Ovary (tissue), 9 donors: ENCODE results near the gene HSF4. TPM values are rescaled to one million over a fixed set of nuclear protein-coding genes. Genes with fewer than 3 reads are reported as not detected.

Experiments
- DNase-seq, 5 donors: peaks; one replicate each; pipeline ENCODE4 v3.0.0-alpha.2; 2019 to 2020
- H3K27ac ChIP-seq, 2 donors: fragments of 200-600 bp; one replicate each; pipeline versions ENCODE4 v1.5.1 to v1.8.0; 2019 to 2022
- H3K27me3 ChIP-seq: fragments of 200-600 bp; one replicate; pipeline ENCODE4 v1.8.0; 2022
- H3K36me3 ChIP-seq: fragments of 200-600 bp; sonication (generic); one replicate; pipeline ENCODE4 v1.5.1; 2019
- H3K4me1 ChIP-seq: one replicate; pipeline ENCODE4 v1.8.1; 2013; ENCODE audit warnings: mild to moderate bottlenecking, moderate library complexity; ENCODE audit not compliant: insufficient read depth
- H3K4me3 ChIP-seq: fragments of 200-600 bp; sonication (generic); one replicate; pipeline ENCODE4 v1.5.1; 2017
- H3K9me3 ChIP-seq, 2 donors: fragments of 200-600 bp in 1 of 2; sonication (generic) in 1 of 2; one replicate each; pipeline versions ENCODE4 v1.5.1 to v1.8.1; 2013 to 2019; ENCODE audit warnings: mild to moderate bottlenecking in 1 of 2, moderate library complexity in 1 of 2
- EP300 ChIP-seq: sonication (generic); formaldehyde crosslinking; IDR thresholded peaks from one replicate; pipeline ENCODE4 v1.6.1; 2017; ENCODE audit warnings: antibody characterized with exemption
- POLR2A ChIP-seq: fragments of 450-650 bp; IDR thresholded peaks from one replicate; pipeline ENCODE4 v1.6.1; 2017; ENCODE audit warnings: antibody characterized with exemption, mild to moderate bottlenecking, moderate library complexity
- WGBS, 3 donors: extraction: QIAGEN DNeasy Blood & Tissue Kit in 1 of 3; methylation state at CpG; one replicate each; pipeline versions ENCODE4 v1.1.5 to v1.1.7; 2013 to 2017; 5-methylcytosine and 5-hydroxymethylcytosine counted together
- intact Hi-C, 4 donors: fragments of 100-400 bp; cut with DNase I; formaldehyde crosslinking; loops; one replicate each; pipeline versions ENCODE4 v1.11.0 to v1.15.1; 2022 to 2023
- polyA plus RNA-seq, 2 donors: library from polyadenylated mRNA; stranded (reverse); fragments of 200-250 nt in 1 of 2; fragments of 350-450 nt in 1 of 2; fragmentation: Illumina TruSeq in 1 of 2; extraction: RNeasy Lipid Tissue Mini Kit (QIAGEN cat#74804) in 1 of 2; gene quantifications; one replicate each; pipeline ENCODE4 v1.2.3, GENCODE V29; 2013 to 2014
- total RNA-seq, 7 donors: library from RNA; depleted of rRNA in 2 of 7; stranded (reverse); fragments of >200 nt in 2 of 7; fragmentation: NEBNext Ultra II Directional in 3 of 7; extraction: Animal tissue kit (Norgen Biotek cat#: 25700) in 3 of 7; gene quantifications; one replicate each; pipeline versions ENCODE4 v1.1.0 to v1.2.4, GENCODE V29; 2016 to 2023
- TF ChIP-seq, protein P1 (sequence below), 3 donors: fragments of 450-650 bp in 2 of 3; fragments of 200-600 bp in 1 of 3; IDR thresholded peaks; one replicate each; pipeline versions ENCODE4 v1.5.1 to v1.8.0; 2016 to 2022; ENCODE audit warnings: antibody characterized with exemption in 3 of 3, mild to moderate bottlenecking in 1 of 3
- donor health status: DM: no; HTN: no; CAD: no; lungs with moderate emphysema.
- donor health status: DM: no; HTN: no; CAD: no.
- donor health status: Bipolar disorder and iron deficiency.
- donor health status: DM: yes; HTN: yes; CAD: no.
- donor health status: DM: no; HTN: no; CAD: no.
- donor health status: DM: yes; HTN: yes; CAD: no.

The HSF4 gene
- total and polyA plus RNA-seq, 9 donors: 9.9 to 115 (median 69.6) TPM

DNA sequence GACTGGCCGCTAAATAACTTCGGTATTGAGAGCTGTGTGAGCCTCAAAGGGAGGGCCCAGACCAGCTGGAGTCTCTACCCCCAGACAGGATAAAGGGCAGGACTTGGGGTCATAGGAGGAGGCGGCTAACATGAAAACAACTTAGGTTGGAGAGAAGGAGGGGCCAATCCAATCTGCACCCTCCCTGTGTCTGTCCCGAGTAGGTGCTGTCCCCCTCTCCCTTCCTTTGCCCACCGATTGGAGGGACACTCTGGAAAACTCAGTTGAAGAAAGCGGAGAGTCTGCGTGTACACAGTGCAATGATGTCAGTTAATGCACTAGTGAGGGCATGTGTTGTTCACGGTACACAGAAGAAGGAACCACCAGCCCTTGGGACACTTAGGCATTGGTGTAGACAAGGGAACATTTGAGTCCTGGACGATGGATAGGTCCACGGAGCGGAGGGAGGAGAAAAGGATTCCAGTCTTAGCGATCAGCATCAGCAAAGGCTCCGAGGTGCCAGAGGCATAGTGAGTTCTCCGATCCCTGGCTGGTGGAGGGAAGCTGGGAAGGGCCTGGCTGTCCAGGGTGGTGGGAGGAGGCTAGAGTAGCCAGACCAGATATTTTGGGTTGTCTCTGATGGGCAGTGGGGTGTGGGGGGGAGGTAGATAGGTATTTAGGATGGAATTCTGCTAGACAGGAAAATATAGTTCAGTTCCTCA, 6.6 kb downstream of the HSF4 start:
- 36 to 39% (median 39%) methylated on average over 14 of the region's 14 CpGs for WGBS, 3 donors
- Histone ChIP-seq H3K9me3 (no peaks in the 10 kb centered on the region), H3K27me3 (no peaks in the 10 kb centered on the region), H3K4me1 (peaks cover 10% of the 10 kb centered on the region), H3K36me3 (no peaks in the 10 kb centered on the region), H3K4me3 (peak overlapping the region; percentile 49), H3K27ac (peak overlapping the region; percentile 13 to 87)
- DNase-seq: peak in 1 of 5 donors; percentile 38
- TF ChIP-seq, protein P1, sequence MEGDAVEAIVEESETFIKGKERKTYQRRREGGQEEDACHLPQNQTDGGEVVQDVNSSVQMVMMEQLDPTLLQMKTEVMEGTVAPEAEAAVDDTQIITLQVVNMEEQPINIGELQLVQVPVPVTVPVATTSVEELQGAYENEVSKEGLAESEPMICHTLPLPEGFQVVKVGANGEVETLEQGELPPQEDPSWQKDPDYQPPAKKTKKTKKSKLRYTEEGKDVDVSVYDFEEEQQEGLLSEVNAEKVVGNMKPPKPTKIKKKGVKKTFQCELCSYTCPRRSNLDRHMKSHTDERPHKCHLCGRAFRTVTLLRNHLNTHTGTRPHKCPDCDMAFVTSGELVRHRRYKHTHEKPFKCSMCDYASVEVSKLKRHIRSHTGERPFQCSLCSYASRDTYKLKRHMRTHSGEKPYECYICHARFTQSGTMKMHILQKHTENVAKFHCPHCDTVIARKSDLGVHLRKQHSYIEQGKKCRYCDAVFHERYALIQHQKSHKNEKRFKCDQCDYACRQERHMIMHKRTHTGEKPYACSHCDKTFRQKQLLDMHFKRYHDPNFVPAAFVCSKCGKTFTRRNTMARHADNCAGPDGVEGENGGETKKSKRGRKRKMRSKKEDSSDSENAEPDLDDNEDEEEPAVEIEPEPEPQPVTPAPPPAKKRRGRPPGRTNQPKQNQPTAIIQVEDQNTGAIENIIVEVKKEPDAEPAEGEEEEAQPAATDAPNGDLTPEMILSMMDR (IDR thresholded peaks at IDR 0.05): no peak
- TF ChIP-seq POLR2A (no peak), EP300 (no peak)
- intact Hi-C loops: no loop called here

DNA sequence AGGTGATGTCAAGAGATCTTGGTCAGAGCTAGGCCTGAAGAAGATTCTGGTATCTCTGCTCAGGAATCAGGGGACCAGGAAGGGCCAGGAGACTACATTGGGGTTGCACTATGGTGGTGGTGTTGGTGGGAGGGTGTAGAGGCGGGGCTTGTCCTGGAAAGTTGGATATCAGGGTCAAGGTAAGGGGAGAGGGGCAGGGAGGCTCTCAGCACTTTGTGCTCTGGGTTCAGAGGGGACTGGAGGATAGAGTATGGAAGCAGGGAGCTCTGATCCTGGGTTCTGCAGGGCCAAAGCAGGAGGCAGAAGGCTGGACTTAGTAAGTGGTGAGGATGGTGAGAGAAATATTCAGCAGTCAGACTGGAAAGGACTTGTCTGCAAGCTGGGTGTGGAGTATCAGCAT, 8.8 kb downstream of the HSF4 start:
- Histone ChIP-seq H3K9me3 (no peaks in the 10 kb centered on the region), H3K27me3 (no peaks in the 10 kb centered on the region), H3K36me3 (no peaks in the 10 kb centered on the region), H3K4me3 (no peak overlapping the region), H3K4me1 (peaks cover 12% of the 10 kb centered on the region), H3K27ac (no peak overlapping the region)
- WGBS, 3 donors: 87 to 95% (median 89%) methylated on average over 1 of the region's 1 CpG
- intact Hi-C loops: no loop called here
- no peak for TF ChIP-seq POLR2A
- TF ChIP-seq EP300: no peak
- TF ChIP-seq, protein P1 (IDR thresholded peaks at IDR 0.05): no peak
- DNase-seq: no peak

DNA sequence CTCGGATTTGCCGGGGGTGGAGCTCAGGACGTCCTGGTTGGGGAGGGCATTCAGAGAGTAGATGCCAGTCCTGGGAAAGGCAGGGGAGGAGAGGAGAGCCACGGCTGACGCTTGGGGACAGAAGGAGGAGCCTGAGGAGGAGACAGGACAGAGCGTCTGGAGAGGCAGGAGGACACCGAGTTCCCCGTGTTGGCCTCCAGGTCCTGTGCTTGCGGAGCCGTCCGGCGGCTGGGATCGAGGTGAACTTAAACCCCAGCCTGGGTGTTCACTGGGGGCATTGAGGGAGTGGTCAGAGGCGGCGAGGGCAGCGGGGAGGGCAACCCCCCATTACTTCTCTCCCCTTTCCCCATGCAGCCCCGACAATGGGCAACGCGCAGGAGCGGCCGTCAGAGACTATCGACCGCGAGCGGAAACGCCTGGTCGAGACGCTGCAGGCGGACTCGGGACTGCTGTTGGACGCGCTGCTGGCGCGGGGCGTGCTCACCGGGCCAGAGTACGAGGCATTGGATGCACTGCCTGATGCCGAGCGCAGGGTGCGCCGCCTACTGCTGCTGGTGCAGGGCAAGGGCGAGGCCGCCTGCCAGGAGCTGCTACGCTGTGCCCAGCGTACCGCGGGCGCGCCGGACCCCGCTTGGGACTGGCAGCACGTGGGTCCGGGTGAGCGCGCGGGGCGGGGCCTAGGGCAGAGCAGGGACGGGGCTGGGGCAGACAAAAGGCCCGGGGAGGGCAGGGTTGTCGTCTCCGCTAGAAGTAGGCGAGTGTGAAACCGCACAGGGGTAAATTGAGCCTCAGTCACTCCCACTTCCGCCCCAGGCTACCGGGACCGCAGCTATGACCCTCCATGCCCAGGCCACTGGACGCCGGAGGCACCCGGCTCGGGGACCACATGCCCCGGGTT, 9.5 kb downstream of the HSF4 start:
- peak overlapping the region; percentile 37 for H3K4me3 ChIP-seq
- H3K4me1 ChIP-seq: peaks cover 12% of the 10 kb centered on the region
- no peaks in the 10 kb centered on the region for H3K36me3 ChIP-seq
- intact Hi-C loops: no loop called here
- peak overlapping the region; percentile 53 to 70 for H3K27ac ChIP-seq
- whole genome bisulfite sequencing, 3 donors: 2 to 3% (median 2%) methylated on average over 70 to 71 of the region's 71 CpGs
- no peaks in the 10 kb centered on the region for H3K9me3 ChIP-seq
- no peaks in the 10 kb centered on the region for H3K27me3 ChIP-seq
- no peak for TF ChIP-seq POLR2A
- TF ChIP-seq, protein P1 (IDR thresholded peaks at IDR 0.05): peak in 1 of 3 donors; percentile 11
- DNase-seq: peak; percentile 73 to 87 (median 76)

DNA sequence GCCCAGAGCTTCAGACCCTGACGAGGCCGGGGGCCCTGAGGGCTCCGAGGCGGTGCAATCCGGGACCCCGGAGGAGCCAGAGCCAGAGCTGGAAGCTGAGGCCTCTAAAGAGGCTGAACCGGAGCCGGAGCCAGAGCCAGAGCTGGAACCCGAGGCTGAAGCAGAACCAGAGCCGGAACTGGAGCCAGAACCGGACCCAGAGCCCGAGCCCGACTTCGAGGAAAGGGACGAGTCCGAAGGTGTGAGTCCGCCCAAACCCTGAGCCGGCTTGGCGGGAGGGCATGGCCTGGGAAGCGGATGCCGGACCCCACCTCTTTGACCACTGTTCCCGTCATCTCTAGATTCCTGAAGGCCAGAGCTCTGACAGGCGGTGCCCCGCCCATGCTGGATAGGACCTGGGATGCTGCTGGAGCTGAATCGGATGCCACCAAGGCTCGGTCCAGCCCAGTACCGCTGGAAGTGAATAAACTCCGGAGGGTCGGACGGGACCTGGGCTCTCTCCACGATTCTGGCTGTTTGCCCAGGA, 10.2 kb downstream of the HSF4 start:
- Histone ChIP-seq H3K36me3 (no peaks in the 10 kb centered on the region), H3K4me1 (peaks cover 6% of the 10 kb centered on the region), H3K27me3 (no peaks in the 10 kb centered on the region), H3K4me3 (no peak overlapping the region), H3K27ac (peak overlapping the region; percentile 53 to 70), H3K9me3 (no peaks in the 10 kb centered on the region)
- WGBS, 3 donors: 61 to 67% (median 63%) methylated on average over 31 of the region's 31 CpGs
- peak; percentile 32 to 56 (median 50) for DNase-seq
- TF ChIP-seq EP300: no peak
- TF ChIP-seq POLR2A: no peak
- TF ChIP-seq, protein P1 (IDR thresholded peaks at IDR 0.05): no peak
- intact Hi-C loops: no loop called here
